HepG2 (cell line): ENCODE data around the gene CCDC85C. TPM values are rescaled to one million over a fixed set of nuclear protein-coding genes. Genes with fewer than 3 reads are reported as not detected.
A peak's percentile ranks its signal among the peaks of the same experiment; 100 is the strongest.

ENCODE experiments used
- ATAC-seq: fragments of 200-7000 bp; cut with Tn5 transposase; 3 replicates; pipeline ENCODE4 v1.9.1; 2020; ENCODE audit warnings: mild to moderate bottlenecking, moderate library complexity
- BruUV-seq: library from RNA; stranded (reverse); fragments of 400-500 nt; replicated peaks from 2 replicates; lab custom pipeline; 2021; lab: Mats Ljungman, UMichigan
- CTCF ChIA-PET: fragments of 300-600 bp; formaldehyde crosslinking; extraction: SDS; loops from one replicate; lab custom pipeline; 2021; ENCODE audit warnings: low total read pairs, inconsistent platforms, low intra/inter-chr PET ratio; lab: Yijun Ruan, JAX
- POLR2A ChIA-PET: fragments of 350-600 bp; sonication (Branson Sonifier 250); formaldehyde crosslinking; loops from one replicate; lab custom pipeline; 2020; ENCODE audit warnings: antibody characterized with exemption, inconsistent platforms; lab: Yijun Ruan, JAX
- DNase-seq: peaks from one replicate; pipeline ENCODE4 v3.0.0-alpha.2; 2015; ENCODE audit warnings: low spot score
- FAIRE-seq: peaks from 3 replicates; lab custom pipeline; 2011; peaks lifted over from hg19 to GRCh38; lab: Jason Lieb, UNC
- H2AFZ ChIP-seq: one replicate; pipeline ENCODE4 v1.6.1; 2011; ENCODE audit warnings: low read length, inconsistent platforms
- H3K27ac ChIP-seq: fragments of 300-600 bp; 3 replicates; pipeline ENCODE4 v1.8.0; 2011; ENCODE audit warnings: mixed run types, mild to moderate bottlenecking, mixed read lengths, low read length, inconsistent platforms; ENCODE audit not compliant: insufficient read depth; ENCODE audit errors: extremely low read length
- H3K27me3 ChIP-seq, 2 experiments: fragments of 200-600 bp in 1 of 2; 2 replicates in 1 of 2; 3 replicates in 1 of 2; pipeline versions ENCODE4 v1.6.0 to v1.8.0; 2011; ENCODE audit warnings: low read length in 2 of 2, mild to moderate bottlenecking in 2 of 2, moderate library complexity in 2 of 2, inconsistent platforms in 1 of 2; ENCODE audit not compliant: insufficient read depth in 2 of 2, control insufficient read depth in 1 of 2
- H3K36me3 ChIP-seq, 2 experiments: fragments of 200-600 bp in 1 of 2; replicated peaks in 1 of 2; 2 replicates in 1 of 2; 3 replicates in 1 of 2; pipeline versions ENCODE4 v1.5.1 to v1.8.0; 2011; ENCODE audit warnings: low read length in 2 of 2, inconsistent platforms in 1 of 2; ENCODE audit not compliant: insufficient read depth in 2 of 2, control insufficient read depth in 1 of 2
- H3K4me1 ChIP-seq: 2 replicates; pipeline ENCODE4 v1.5.1; 2012; ENCODE audit warnings: low read length, inconsistent platforms; ENCODE audit not compliant: insufficient read depth
- H3K4me2 ChIP-seq: 2 replicates; pipeline ENCODE4 v1.6.0; 2011; ENCODE audit warnings: low read depth, low read length, inconsistent platforms
- H3K4me3 ChIP-seq, 3 experiments: fragments of 200-600 bp in 1 of 3; sonication (generic), shearing (Covaris generic) in 1 of 3; replicated peaks in 1 of 3; 2 replicates each; pipeline ENCODE4 v1.5.1; 2011 to 2016; ENCODE audit warnings: low read length in 3 of 3, inconsistent platforms in 2 of 3, low read depth in 2 of 3, mild to moderate bottlenecking in 2 of 3, control low read depth in 1 of 3, mixed read lengths in 1 of 3; ENCODE audit not compliant: insufficient read depth in 1 of 3
- H3K79me2 ChIP-seq: one replicate; pipeline ENCODE4 v1.6.1; 2011; ENCODE audit warnings: low read length, inconsistent platforms; ENCODE audit not compliant: insufficient read depth
- H3K9ac ChIP-seq: 2 replicates; pipeline ENCODE4 v1.6.0; 2011; ENCODE audit warnings: mild to moderate bottlenecking, low read depth, low read length, inconsistent platforms; ENCODE audit not compliant: insufficient read depth
- H3K9me3 ChIP-seq: 2 replicates; pipeline ENCODE4 v1.5.1; 2012; ENCODE audit warnings: mild to moderate bottlenecking, low read length
- H4K20me1 ChIP-seq: 2 replicates; pipeline ENCODE4 v1.6.0; 2011; ENCODE audit warnings: inconsistent platforms, mild to moderate bottlenecking, low read length, moderate library complexity; ENCODE audit not compliant: insufficient read depth
- AGO2 ChIP-seq: fragments of 200-400 bp; formaldehyde crosslinking; optimal IDR thresholded peaks from 2 replicates; pipeline ENCODE3; 2017; ENCODE audit warnings: mild to moderate bottlenecking, low read depth, low read length, moderate library complexity
- ARID2 ChIP-seq: sonication (generic); formaldehyde crosslinking; IDR thresholded peaks from 2 replicates; pipeline ENCODE4 v1.8.1; 2022; ENCODE audit warnings: mild to moderate bottlenecking, missing genetic modification reagents, borderline replicate concordance
- HINFP ChIP-seq: sonication (generic); formaldehyde crosslinking; IDR thresholded peaks from 2 replicates; pipeline ENCODE4 v1.4.0; 2020; ENCODE audit warnings: low read depth, mild to moderate bottlenecking, missing genetic modification reagents
- JARID2 ChIP-seq: sonication (generic); formaldehyde crosslinking; IDR thresholded peaks from 2 replicates; pipeline ENCODE4 v1.8.1; 2023; ENCODE audit warnings: missing genetic modification reagents, inconsistent platforms; ENCODE audit not compliant: insufficient replicate concordance
- KDM1A ChIP-seq: IDR thresholded peaks from 2 replicates; pipeline ENCODE4 v1.6.1; 2016; ENCODE audit warnings: missing compliant biosample characterization
- KDM6A ChIP-seq: IDR thresholded peaks from 2 replicates; pipeline ENCODE4 v1.6.1; 2016; ENCODE audit warnings: low read depth
- MAX ChIP-seq: IDR thresholded peaks from 2 replicates; pipeline ENCODE4 v1.6.1; 2012; ENCODE audit warnings: inconsistent platforms
- NFKB2 ChIP-seq: sonication (generic); formaldehyde crosslinking; IDR thresholded peaks from 2 replicates; pipeline ENCODE4 v1.4.0; 2020; ENCODE audit warnings: missing genetic modification reagents, borderline replicate concordance
- NR2F1 ChIP-seq, 2 experiments: fragments of 450-650 bp in 1 of 2; formaldehyde crosslinking in 1 of 2; IDR thresholded peaks; 2 replicates each; pipeline versions ENCODE4 v1.5.0 to v1.6.1; 2016 to 2020; ENCODE audit warnings: mild to moderate bottlenecking in 1 of 2, missing compliant biosample characterization in 1 of 2, missing genetic modification reagents in 1 of 2, moderate library complexity in 1 of 2
- NR2F6 ChIP-seq, 2 experiments: IDR thresholded peaks; 2 replicates each; pipeline ENCODE4 v1.6.1; 2016; ENCODE audit warnings: antibody characterized with exemption in 1 of 2, mild to moderate bottlenecking in 1 of 2
- RBM22 ChIP-seq: fragments of 200-400 bp; formaldehyde crosslinking; optimal IDR thresholded peaks from 2 replicates; pipeline ENCODE3; 2017; ENCODE audit warnings: mild to moderate bottlenecking, low read length, moderate library complexity
- REL ChIP-seq: sonication (generic); formaldehyde crosslinking; conservative IDR thresholded peaks from 2 replicates; pipeline ENCODE4 v1.8.0; 2022; ENCODE audit warnings: mild to moderate bottlenecking, missing genetic modification reagents, moderate library complexity
- RXRA ChIP-seq: sonication (generic); formaldehyde crosslinking; IDR thresholded peaks from 2 replicates; pipeline ENCODE4 v1.5.1; 2020; ENCODE audit warnings: missing genetic modification reagents
- SMYD3 ChIP-seq: sonication (generic); formaldehyde crosslinking; IDR thresholded peaks from 2 replicates; pipeline ENCODE4 v1.8.1; 2023; ENCODE audit warnings: mild to moderate bottlenecking, missing genetic modification reagents
- TAF15 ChIP-seq: fragments of 200-400 bp; formaldehyde crosslinking; IDR thresholded peaks from one replicate; pipeline ENCODE4 v1.6.1; 2018; ENCODE audit warnings: mild to moderate bottlenecking, low read depth, low read length; ENCODE audit not compliant: poor library complexity, severe bottlenecking
- ZNF142 ChIP-seq: sonication (generic); formaldehyde crosslinking; IDR thresholded peaks from 2 replicates; pipeline ENCODE4 v1.4.0; 2020; ENCODE audit warnings: missing genetic modification reagents
- ZNF605 ChIP-seq: sonication (generic); formaldehyde crosslinking; IDR thresholded peaks from 2 replicates; pipeline ENCODE4 v1.8.0; 2022; ENCODE audit warnings: mild to moderate bottlenecking, missing genetic modification reagents
- ZNF737 ChIP-seq: sonication (generic); formaldehyde crosslinking; IDR thresholded peaks from 2 replicates; pipeline ENCODE4 v1.5.0; 2020; ENCODE audit warnings: missing genetic modification reagents, mild to moderate bottlenecking, borderline replicate concordance
- WGBS: methylation state at CpG from one replicate; pipeline ENCODE4 v1.1.6; 2017; ENCODE audit warnings: low lambda C conversion rate; 5-methylcytosine and 5-hydroxymethylcytosine counted together
- in situ Hi-C: cut with HindIII; loops from 2 replicates; pipeline ENCODE4 v1.10.0; 2017; ENCODE audit warnings: low pct_unique_long_range_greater_than_20kb; ENCODE audit not compliant: extremely low pct_ligation_motif_present
- intact Hi-C: fragments of 100-400 bp; cut with micrococcal nuclease; formaldehyde crosslinking; loops from one replicate; pipeline ENCODE4 v1.10.0; 2022; ENCODE audit not compliant: unreplicated experiment
- polyA plus RNA-seq, 8 experiments: library from polyadenylated mRNA; depleted of rRNA in 3 of 8; stranded (reverse) in 7 of 8; unstranded in 1 of 8; fragments of >200 nt; fragmentation: Illumina TruSeq in 4 of 8; extraction: Trizol in 4 of 8; gene quantifications; 2 replicates each; pipeline versions ENCODE4 v1.2.1 to v1.2.3, GENCODE V29; 2011 to 2016; ENCODE audit warnings: low read depth in 4 of 8, missing spikeins in 1 of 8, mixed read lengths in 1 of 8; ENCODE audit not compliant: insufficient read depth in 1 of 8
- total RNA-seq, 5 experiments: library from RNA; depleted of rRNA; stranded (reverse); fragments of >200 nt; fragmentation: Illumina TruSeq; extraction: Trizol; gene quantifications; 2 replicates each; pipeline ENCODE4 v1.2.3, GENCODE V29; 2016; ENCODE audit warnings: low read depth in 1 of 5

Gene CCDC85C
- total and polyA plus RNA-seq, 2 of the 13 experiments (the other 11 are each of a cell fraction or from before 2014, with no cell fraction given): 18.8 to 43.8 TPM

GRCh38 chr14:99514552-99515300 lies 89.3 kb downstream of the CCDC85C start:
- ChIA-PET CTCF (no interaction called here), POLR2A (no interaction called here)
- WGBS: 90% methylated on average over 4 of the region's 20 CpGs

More at GRCh38 chr14:99514552-99515300, 89.3 kb downstream of the CCDC85C start:
- ATAC-seq (no peak), DNase-seq (no peak), FAIRE-seq (no peak)
- Histone ChIP-seq H3K4me2 (no peak overlapping the region), H2AFZ (no peak overlapping the region), H3K79me2 (no peaks in the 10 kb centered on the region), H3K9me3 (no peaks in the 10 kb centered on the region), H3K27me3 (no peaks in the 10 kb centered on the region), H3K4me1 (no peaks in the 10 kb centered on the region), H3K36me3 (peaks cover 16 to 47% of the 10 kb centered on the region in 2 experiments; a peak in 4 of 5 replicates), H3K27ac (no peak overlapping the region), H3K9ac (no peak overlapping the region), H4K20me1 (peaks cover 28% of the 10 kb centered on the region; the same call in 1 of the 2 replicates), H3K4me3 (no peak overlapping the region)
- intact Hi-C loops (no loop called here), in situ Hi-C loops (no loop called here)
- BruUV-seq: no TSS peak
- TF ChIP-seq TAF15 (no peak), RXRA (CRISPR knock-in tag) (no peak), NFKB2 (CRISPR knock-in tag) (no peak), ZNF142 (CRISPR knock-in tag) (no peak), KDM1A (CRISPR knock-in tag) (no peak), ARID2 (CRISPR knock-in tag) (no peak), KDM6A (CRISPR knock-in tag) (no peak), RBM22 (peak; percentile 37), REL (CRISPR knock-in tag) (no peak), AGO2 (peak; percentile 1), SMYD3 (CRISPR knock-in tag) (no peak), ZNF605 (CRISPR knock-in tag) (no peak), NR2F1 (CRISPR knock-in tag; IDR thresholded peaks at IDR 0.05) (no peak), JARID2 (no peak), MAX (no peak), NR2F6 (IDR thresholded peaks at IDR 0.05) (no peak), NR2F6 (CRISPR knock-in tag; IDR thresholded peaks at IDR 0.05) (no peak), ZNF737 (CRISPR knock-in tag) (no peak), HINFP (no peak)
